GM12872 (cell line): ENCODE measurements around the gene RDH16.

Experiments used
- CTCF ChIP-seq: IDR thresholded peaks from 3 replicates; pipeline ENCODE4 v1.5.1; 2011; ENCODE audit warnings: low read depth, mild to moderate bottlenecking, low read length, moderate library complexity; ENCODE audit not compliant: insufficient read depth

The RDH16 gene

GRCh38 chr12:56958422-56958821, 1.0 kb upstream of the RDH16 start:
- TF ChIP-seq CTCF = no peak

GRCh38 chr12:56955631-56956256, 1.7 kb downstream of the RDH16 start:
- no peak for TF ChIP-seq CTCF

- TF ChIP-seq CTCF = no peak
These were observed 2.5 kb downstream of the RDH16 start for GRCh38 chr12:56954958-56955355.

GRCh38 chr12:56954057-56954957, 3.1 kb downstream of the RDH16 start:
- no peak for TF ChIP-seq CTCF

- TF ChIP-seq CTCF = no peak
These were observed 4.1 kb downstream of the RDH16 start for GRCh38 chr12:56953314-56953713.

GRCh38 chr12:56951582-56952339, 5.6 kb downstream of the RDH16 start:
- no peak for TF ChIP-seq CTCF

- no peak for TF ChIP-seq CTCF
These were observed 8.5 kb downstream of the RDH16 start for GRCh38 chr12:56948881-56949280.
